Activated naive CD4-positive, alpha-beta T cell treated with anti-CD3 and anti-CD28 coated beads for 36 hours (primary cell): ENCODE results near the gene UBE3D. TPM values are rescaled to one million over a fixed set of nuclear protein-coding genes. Genes with fewer than 3 reads are reported as not detected.
"Not testable (repeated sequence)": the region's sequence is repeated elsewhere in the genome, so short reads cannot be mapped to it uniquely, and the experiment has no call there.

Source experiments
- CTCF ChIA-PET: fragments of 350-600 bp; sonication (Branson Sonifier 250); formaldehyde crosslinking; loops from one replicate; lab custom pipeline; 2021; ENCODE audit warnings: antibody characterized with exemption; lab: Charles Lee
- DNase-seq: peaks from one replicate; pipeline ENCODE4 v3.0.0-alpha.2; 2020
- H3K27ac Mint-ChIP-seq: one replicate; pipeline ENCODE4 v1.8.0; 2021; ENCODE audit warnings: mild to moderate bottlenecking, mixed read lengths
- H3K27me3 Mint-ChIP-seq: one replicate; pipeline ENCODE4 v1.8.0; 2021; ENCODE audit warnings: low read depth, mixed read lengths
- H3K36me3 Mint-ChIP-seq: one replicate; pipeline ENCODE4 v1.8.0; 2021; ENCODE audit warnings: low read depth, mixed read lengths
- H3K4me1 Mint-ChIP-seq: one replicate; pipeline ENCODE4 v1.8.0; 2021; ENCODE audit warnings: low read depth, mixed read lengths
- H3K4me3 Mint-ChIP-seq: one replicate; pipeline ENCODE4 v1.8.0; 2021; ENCODE audit warnings: mild to moderate bottlenecking, moderate library complexity, mixed read lengths
- H3K9me3 Mint-ChIP-seq: one replicate; pipeline ENCODE4 v1.8.0; 2021; ENCODE audit warnings: mixed read lengths
- intact Hi-C: fragments of 100-400 bp; cut with micrococcal nuclease; formaldehyde crosslinking; loops from one replicate; pipeline ENCODE4 v1.15.1; 2023
- total RNA-seq, 2 experiments: library from RNA; stranded (reverse); gene quantifications; one replicate each; pipeline ENCODE4 v1.2.3, GENCODE V29; 2021

UBE3D gene
- total RNA-seq, 2 experiments from 2014 or later, result 4.3 to 4.6 TPM

- Mint-ChIP-seq H3K4me3 (no peak overlapping the region), H3K36me3 (peaks cover 20% of the 10 kb centered on the region), H3K27me3 (no peaks in the 10 kb centered on the region), H3K4me1 (no peaks in the 10 kb centered on the region), H3K27ac (no peak overlapping the region), H3K9me3 (no peaks in the 10 kb centered on the region)
- no peak for DNase-seq
- CTCF ChIA-PET, result interaction anchor here (0.6 kb wide), 1 partner anchor 13 kb away, joined by 4 read pairs; no protein-coding TSS in a partner anchor
- intact Hi-C loops, result no loop called here
Observed at GRCh38 chr6:82959385-82959941, 106.2 kb downstream of the UBE3D start.

DNA sequence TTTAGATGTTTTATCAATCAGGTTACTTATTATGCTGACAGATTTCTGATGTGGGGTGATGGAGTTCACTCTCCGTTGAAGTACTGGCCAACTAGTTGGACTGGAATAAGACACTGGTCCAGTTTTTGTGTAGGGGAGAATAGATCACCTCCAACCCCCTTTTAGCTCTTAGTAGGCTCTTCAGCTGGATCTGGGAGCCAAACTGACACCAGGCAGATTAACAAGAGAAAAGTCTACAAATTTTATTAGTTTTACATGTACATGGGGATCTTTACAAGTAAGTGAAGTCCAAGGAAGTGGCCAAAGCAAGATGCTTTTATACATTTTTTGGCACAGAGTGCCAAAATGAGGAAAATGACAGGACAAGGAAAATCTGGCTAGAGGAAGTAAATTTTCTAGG is 107.1 kb downstream of the UBE3D start:
- H3K4me1 Mint-ChIP-seq, result no peaks in the 10 kb centered on the region
- no peak overlapping the region for H3K27ac Mint-ChIP-seq
- no peaks in the 10 kb centered on the region for H3K9me3 Mint-ChIP-seq
- H3K36me3 Mint-ChIP-seq, result peaks cover 24% of the 10 kb centered on the region
- DNase-seq, result no peak
- intact Hi-C loops, result no loop called here
- H3K4me3 Mint-ChIP-seq, result no peak overlapping the region
- CTCF ChIA-PET, result no interaction called here
- H3K27me3 Mint-ChIP-seq, result no peaks in the 10 kb centered on the region

- H3K9me3 Mint-ChIP-seq, result no peaks in the 10 kb centered on the region
- intact Hi-C loops, result no loop called here
- H3K4me1 Mint-ChIP-seq, result no peaks in the 10 kb centered on the region
- H3K27me3 Mint-ChIP-seq, result no peaks in the 10 kb centered on the region
- no peak overlapping the region for H3K27ac Mint-ChIP-seq
- peaks cover 27% of the 10 kb centered on the region for H3K36me3 Mint-ChIP-seq
- H3K4me3 Mint-ChIP-seq, result no peak overlapping the region
- DNase-seq, result no peak
- CTCF ChIA-PET, result no interaction called here
Observed at GRCh38 chr6:82957868-82958245, 107.8 kb downstream of the UBE3D start.

- Mint-ChIP-seq H3K4me3 (no peak overlapping the region), H3K9me3 (no peaks in the 10 kb centered on the region), H3K36me3 (peaks cover 27% of the 10 kb centered on the region), H3K4me1 (no peaks in the 10 kb centered on the region), H3K27me3 (no peaks in the 10 kb centered on the region), H3K27ac (no peak overlapping the region)
- CTCF ChIA-PET, result interaction anchor here (0.7 kb wide), 1 partner anchor 450 kb away, joined by 3 read pairs; no protein-coding TSS in a partner anchor
- intact Hi-C loops, result no loop called here
- DNase-seq, result no peak
Observed at GRCh38 chr6:82957171-82957867, 108.3 kb downstream of the UBE3D start.

GRCh38 chr6:82955841-82956240 is 109.8 kb downstream of the UBE3D start:
- CTCF ChIA-PET, result no interaction called here
- Mint-ChIP-seq H3K27me3 (no peaks in the 10 kb centered on the region), H3K9me3 (no peaks in the 10 kb centered on the region), H3K4me3 (no peak overlapping the region), H3K36me3 (peaks cover 35% of the 10 kb centered on the region), H3K4me1 (no peaks in the 10 kb centered on the region), H3K27ac (no peak overlapping the region)
- intact Hi-C loops, result no loop called here
- no peak for DNase-seq

DNA sequence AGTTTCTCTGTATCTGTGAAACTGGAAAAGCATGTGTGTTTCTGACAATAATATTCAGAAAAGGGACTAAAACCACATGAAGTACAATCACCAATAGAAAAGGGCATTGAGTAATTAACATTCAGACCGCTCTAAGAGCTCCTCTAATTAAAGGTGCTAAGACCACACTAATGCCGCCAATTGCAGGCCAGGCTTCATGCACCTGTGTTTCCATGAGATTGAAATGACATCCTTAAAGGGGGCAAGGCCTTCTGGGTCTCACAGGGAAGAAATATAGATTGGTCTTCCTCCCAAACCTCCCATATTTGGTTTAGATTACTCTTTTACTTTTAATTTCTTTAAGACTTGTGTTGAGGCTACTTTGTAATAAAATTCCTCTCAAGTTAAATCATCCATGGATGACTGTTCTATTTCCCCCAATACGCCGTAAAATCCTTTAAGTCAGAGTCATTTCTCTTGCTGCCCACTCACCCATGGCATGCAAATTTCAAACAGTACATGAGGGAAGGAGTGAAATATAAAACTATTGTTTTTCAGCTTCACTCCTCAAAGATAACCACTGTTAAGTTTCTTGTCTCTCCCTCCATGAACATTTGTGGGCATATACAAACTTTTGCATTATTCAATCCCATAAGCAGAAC is 110.6 kb downstream of the UBE3D start:
- Mint-ChIP-seq H3K36me3 (peaks cover 40% of the 10 kb centered on the region), H3K4me1 (no peaks in the 10 kb centered on the region), H3K27me3 (no peaks in the 10 kb centered on the region), H3K9me3 (no peaks in the 10 kb centered on the region), H3K4me3 (no peak overlapping the region), H3K27ac (no peak overlapping the region)
- intact Hi-C loops, result no loop called here
- CTCF ChIA-PET, result no interaction called here
- no peak for DNase-seq

DNA sequence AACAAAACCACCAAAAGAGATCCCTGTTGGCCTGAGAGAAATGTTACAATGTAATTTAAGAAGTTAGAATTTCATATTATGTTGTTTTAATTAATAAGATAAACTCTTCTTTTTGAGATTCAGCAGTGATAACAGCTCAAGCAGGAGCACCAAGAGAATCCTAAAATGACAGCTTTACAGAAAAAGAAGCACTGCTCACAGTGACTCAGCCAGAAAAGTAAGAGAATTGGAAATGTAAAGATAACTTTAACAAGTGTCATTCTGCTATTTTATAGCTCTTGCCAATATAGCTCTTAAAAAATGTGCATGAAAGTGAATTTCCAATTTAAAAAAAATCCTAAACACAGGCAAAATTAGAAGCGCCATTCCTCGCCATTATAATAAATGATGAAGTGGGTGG is 111.3 kb downstream of the UBE3D start:
- Mint-ChIP-seq H3K9me3 (peaks cover 6% of the 10 kb centered on the region), H3K4me1 (no peaks in the 10 kb centered on the region), H3K27me3 (no peaks in the 10 kb centered on the region), H3K4me3 (no peak overlapping the region), H3K36me3 (peaks cover 47% of the 10 kb centered on the region), H3K27ac (no peak overlapping the region)
- CTCF ChIA-PET, result no interaction called here
- intact Hi-C loops, result no loop called here
- DNase-seq, result no peak

DNA sequence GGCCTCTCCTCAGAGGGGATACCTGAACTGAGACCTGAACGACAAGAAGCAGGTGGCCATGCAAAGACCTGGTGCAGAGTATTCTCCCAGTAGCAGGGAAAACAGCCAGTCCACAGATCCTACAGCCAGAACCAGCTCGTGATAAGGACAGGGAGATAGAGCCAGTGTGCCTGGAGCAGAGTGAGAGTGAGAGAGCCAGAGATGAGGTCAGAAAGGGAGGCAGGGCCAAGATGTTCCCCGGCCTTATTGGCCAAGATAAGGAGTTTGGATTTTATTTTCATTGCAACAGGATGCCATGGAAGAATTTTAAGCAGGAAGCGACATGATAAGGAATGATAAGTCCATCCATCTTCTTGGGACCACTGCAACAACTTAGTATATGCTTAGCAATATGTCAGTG is 111.8 kb downstream of the UBE3D start:
- Mint-ChIP-seq H3K27ac (no peak overlapping the region), H3K9me3 (peaks cover 7% of the 10 kb centered on the region), H3K27me3 (no peaks in the 10 kb centered on the region), H3K36me3 (peaks cover 44% of the 10 kb centered on the region), H3K4me3 (no peak overlapping the region), H3K4me1 (no peaks in the 10 kb centered on the region)
- intact Hi-C loops, result no loop called here
- CTCF ChIA-PET, result no interaction called here
- no peak for DNase-seq

DNA sequence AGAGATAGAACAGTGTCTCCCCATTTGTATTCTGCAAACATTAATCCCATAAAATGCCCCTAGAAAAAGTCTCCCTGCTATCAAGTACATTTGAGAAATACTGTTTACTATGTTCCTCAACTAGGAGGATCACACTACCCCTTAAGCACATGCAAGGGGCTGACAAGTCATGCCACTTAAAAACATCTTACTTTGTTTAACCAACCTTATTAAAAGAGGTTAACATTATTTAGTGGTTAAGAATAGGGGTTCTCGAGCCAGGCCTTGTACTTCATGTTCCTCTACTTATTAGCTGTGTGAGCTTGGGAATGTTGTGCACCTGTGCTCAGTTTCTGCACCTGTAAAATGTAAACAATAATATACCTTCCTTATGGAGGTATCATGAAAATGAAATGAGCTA is 113.7 kb downstream of the UBE3D start:
- Mint-ChIP-seq H3K4me1 (peaks cover 3% of the 10 kb centered on the region), H3K36me3 (peaks cover 48% of the 10 kb centered on the region)

GRCh38 chr6:82951389-82951788 is 114.3 kb downstream of the UBE3D start:
- DNase-seq, result no peak
- Mint-ChIP-seq H3K27me3 (no peaks in the 10 kb centered on the region), H3K4me3 (no peak overlapping the region), H3K4me1 (peaks cover 3% of the 10 kb centered on the region), H3K36me3 (peaks cover 51% of the 10 kb centered on the region), H3K9me3 (peaks cover 7% of the 10 kb centered on the region), H3K27ac (no peak overlapping the region)
- intact Hi-C loops, result no loop called here
- CTCF ChIA-PET, result no interaction called here

More for the DNA sequence above, 113.7 kb downstream of the UBE3D start:
- Mint-ChIP-seq H3K4me3 (no peak overlapping the region), H3K27me3 (no peaks in the 10 kb centered on the region), H3K27ac (no peak overlapping the region), H3K9me3 (peaks cover 7% of the 10 kb centered on the region)
- intact Hi-C loops, result no loop called here
- CTCF ChIA-PET, result no interaction called here
- DNase-seq, result no peak

DNA sequence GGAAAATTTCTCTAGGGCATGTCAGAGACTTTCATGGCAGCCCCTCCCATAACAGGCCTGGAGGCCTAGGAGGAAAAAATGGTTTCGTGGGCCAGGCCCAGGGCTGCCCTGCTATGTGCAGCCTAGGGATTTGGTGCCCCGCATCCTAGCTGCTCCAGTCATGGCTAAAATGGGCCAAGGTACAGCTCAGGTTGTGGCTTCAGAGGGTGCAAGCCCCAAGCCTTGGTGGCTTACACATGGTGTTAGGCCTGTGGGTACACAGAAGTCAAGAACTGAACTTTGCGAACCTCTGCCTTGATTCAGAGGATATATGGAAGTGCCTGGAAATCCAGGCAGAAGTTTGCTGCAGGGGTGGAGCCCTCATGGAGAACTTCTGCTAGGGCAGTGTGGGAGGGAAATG is 134.7 kb downstream of the UBE3D start:
- H3K4me1 Mint-ChIP-seq, H3K27me3 Mint-ChIP-seq, intact Hi-C loops, H3K27ac Mint-ChIP-seq, CTCF ChIA-PET, DNase-seq, H3K4me3 Mint-ChIP-seq: not testable (repeated sequence)
- Mint-ChIP-seq H3K36me3 (peaks cover 65% of the 10 kb centered on the region), H3K9me3 (peaks cover 35% of the 10 kb centered on the region)

- Mint-ChIP-seq H3K9me3 (peaks cover 2% of the 10 kb centered on the region), H3K27me3 (no peaks in the 10 kb centered on the region), H3K4me1 (no peaks in the 10 kb centered on the region), H3K36me3 (peaks cover 31% of the 10 kb centered on the region), H3K4me3 (no peak overlapping the region), H3K27ac (no peak overlapping the region)
- no peak for DNase-seq
- intact Hi-C loops, result no loop called here
- CTCF ChIA-PET, result no interaction called here
Observed at GRCh38 chr6:82924799-82925535, 140.7 kb downstream of the UBE3D start.
